HG03045 (cell line): Measurements from ENCODE around the gene HLA-DQA1.
"Not testable (repeated sequence)": the region's sequence is repeated elsewhere in the genome, so short reads cannot be mapped to it uniquely, and the experiment has no call there.

Source experiments
- ATAC-seq: cut with Tn5 transposase; IDR thresholded peaks from one replicate; pipeline ENCODE4 v1.9.1; 2021; ENCODE audit warnings: mild to moderate bottlenecking, moderate library complexity; ENCODE audit not compliant: unreplicated experiment

HLA-DQA1 gene

GRCh38 chr6:32621372-32621771 is 15.8 kb upstream of the HLA-DQA1 start:
- ATAC-seq = no peak

GRCh38 chr6:32622545-32623401 is 14.4 kb upstream of the HLA-DQA1 start:
- ATAC-seq = peak; percentile 70

- ATAC-seq = no peak
Observed at GRCh38 chr6:32623693-32624092, 13.5 kb upstream of the HLA-DQA1 start.

GRCh38 chr6:32624565-32624964 is 12.6 kb upstream of the HLA-DQA1 start:
- ATAC-seq = no peak

GRCh38 chr6:32625137-32625536 is 12.1 kb upstream of the HLA-DQA1 start:
- no peak for ATAC-seq

GRCh38 chr6:32627249-32627648 is 10.0 kb upstream of the HLA-DQA1 start:
- no peak for ATAC-seq

GRCh38 chr6:32627831-32628230 is 9.4 kb upstream of the HLA-DQA1 start:
- no peak for ATAC-seq

GRCh38 chr6:32629793-32630192 is 7.4 kb upstream of the HLA-DQA1 start:
- ATAC-seq = not testable (repeated sequence)

- no peak for ATAC-seq
Observed at GRCh38 chr6:32635526-32636123, 1.6 kb upstream of the HLA-DQA1 start.

- ATAC-seq = no peak
Observed at GRCh38 chr6:32637883-32638282, 677 bp downstream of the HLA-DQA1 start.

GRCh38 chr6:32638532-32639219 is 1.5 kb downstream of the HLA-DQA1 start:
- no peak for ATAC-seq

GRCh38 chr6:32639440-32640394 is 2.5 kb downstream of the HLA-DQA1 start:
- ATAC-seq = no peak

- no peak for ATAC-seq
Observed at GRCh38 chr6:32641122-32641521, 3.9 kb downstream of the HLA-DQA1 start.

GRCh38 chr6:32641785-32642719 is 4.8 kb downstream of the HLA-DQA1 start:
- not testable (repeated sequence) for ATAC-seq

- ATAC-seq = no peak
Observed at GRCh38 chr6:32642720-32643106, 5.5 kb downstream of the HLA-DQA1 start.

GRCh38 chr6:32643904-32644303 is 6.7 kb downstream of the HLA-DQA1 start:
- ATAC-seq = no peak

GRCh38 chr6:32645047-32645703 is 8.0 kb downstream of the HLA-DQA1 start:
- no peak for ATAC-seq

GRCh38 chr6:32655203-32655710 is 18.1 kb downstream of the HLA-DQA1 start:
- no peak for ATAC-seq

- ATAC-seq = not testable (repeated sequence)
Observed at GRCh38 chr6:32657329-32657728, 20.1 kb downstream of the HLA-DQA1 start.
